OCI-LY7 (cell line): ENCODE measurements around the gene LHX3.

Experiments
- CTCF ChIP-seq: fragments of 200-600 bp; sonication (generic); conservative IDR thresholded peaks from 2 replicates; pipeline ENCODE4 v1.5.1; 2014; ENCODE audit warnings: mild to moderate bottlenecking, antibody characterized with exemption, low read length, moderate library complexity, mixed read lengths
- EZH2phosphoT487 ChIP-seq: fragments of 200-600 bp; sonication (generic); IDR thresholded peaks from 2 replicates; pipeline ENCODE4 v1.6.1; 2018; ENCODE audit warnings: low read depth, borderline replicate concordance, mild to moderate bottlenecking, mixed run types, antibody characterized with exemption, low read length, moderate library complexity, mixed read lengths

- TF ChIP-seq CTCF, result no peak
- no peak for TF ChIP-seq EZH2phosphoT487
These were observed 32.4 kb downstream of the LHX3 start for GRCh38 chr9:136172412-136173079.
